GM12878 (cell line): Measurements from ENCODE around the gene AP1S3. TPM values are rescaled to one million over a fixed set of nuclear protein-coding genes. Genes with fewer than 3 reads are reported as not detected.

ENCODE experiments used
- BRCA1 ChIP-seq: IDR thresholded peaks from 2 replicates; pipeline ENCODE4 v1.6.1; 2011; ENCODE audit warnings: low read depth, low read length, improper control_type of control experiment
- CHD1 ChIP-seq: IDR thresholded peaks from 2 replicates; pipeline ENCODE4 v1.6.1; 2012; ENCODE audit warnings: low read depth, low read length, improper control_type of control experiment
- CUX1 ChIP-seq: IDR thresholded peaks from 2 replicates; pipeline ENCODE4 v1.6.1; 2012; ENCODE audit warnings: improper control_type of control experiment, low read depth, low read length; ENCODE audit not compliant: insufficient replicate concordance
- EED ChIP-seq: sonication (generic); IDR thresholded peaks from 2 replicates; pipeline ENCODE4 v1.6.1; 2016; ENCODE audit warnings: antibody characterized with exemption, low read depth
- EZH2 ChIP-seq: IDR thresholded peaks from 2 replicates; pipeline ENCODE4 v1.6.1; 2012; ENCODE audit warnings: low read depth, mild to moderate bottlenecking, control low read depth, inconsistent platforms, low read length, borderline replicate concordance; ENCODE audit not compliant: control insufficient read depth
- FOS ChIP-seq: IDR thresholded peaks from 3 replicates; pipeline ENCODE4 v1.6.1; 2011; ENCODE audit warnings: borderline replicate concordance; ENCODE audit not compliant: insufficient read length; ENCODE audit errors: extremely low read depth
- KLF5 ChIP-seq: fragments of 450-650 bp; IDR thresholded peaks from 2 replicates; pipeline ENCODE4 v1.6.1; 2014; ENCODE audit warnings: mild to moderate bottlenecking; ENCODE audit not compliant: partially characterized antibody
- MAX ChIP-seq: IDR thresholded peaks from 2 replicates; pipeline ENCODE4 v1.6.1; 2012; ENCODE audit warnings: low read depth, low read length, improper control_type of control experiment
- MTA2 ChIP-seq: fragments of 450-650 bp; IDR thresholded peaks from 2 replicates; pipeline ENCODE4 v1.6.1; 2016; ENCODE audit warnings: low read depth, mild to moderate bottlenecking, moderate library complexity
- POU2F2 ChIP-seq: IDR thresholded peaks from 3 replicates; pipeline ENCODE4 v1.6.1; 2011; ENCODE audit warnings: low read depth, mild to moderate bottlenecking, low read length, borderline replicate concordance
- STAT3 ChIP-seq: IDR thresholded peaks from 2 replicates; pipeline ENCODE4 v1.6.1; 2011; ENCODE audit warnings: low read depth, low read length, improper control_type of control experiment
- SUZ12 ChIP-seq: fragments of 200-600 bp; sonication (generic); IDR thresholded peaks from one replicate; pipeline ENCODE4 v1.6.1; 2018; ENCODE audit warnings: antibody characterized with exemption, mild to moderate bottlenecking; ENCODE audit not compliant: unreplicated experiment
- TAF1 ChIP-seq: IDR thresholded peaks from 2 replicates; pipeline ENCODE4 v1.6.1; 2011; ENCODE audit warnings: mild to moderate bottlenecking, low read depth, low read length, borderline replicate concordance
- ZBTB11 ChIP-seq: fragments of 450-650 bp; formaldehyde crosslinking; IDR thresholded peaks from 2 replicates; pipeline ENCODE4 v1.5.0; 2022; ENCODE audit warnings: mild to moderate bottlenecking, missing genetic modification characterization
- ZNF207 ChIP-seq: fragments of 450-650 bp; IDR thresholded peaks from 2 replicates; pipeline ENCODE4 v1.6.1; 2014; ENCODE audit warnings: antibody characterized with exemption, mild to moderate bottlenecking, borderline replicate concordance
- ZNF687 ChIP-seq: fragments of 450-650 bp; IDR thresholded peaks from 2 replicates; pipeline ENCODE4 v1.6.1; 2017; ENCODE audit warnings: mild to moderate bottlenecking, moderate library complexity
- polyA plus RNA-seq, 11 experiments: library from polyadenylated mRNA; depleted of rRNA in 4 of 11; unstranded in 6 of 11; stranded (reverse) in 5 of 11; fragments of >200 nt; fragmentation: Nextera tagmentation in 4 of 11; fragmentation: Illumina TruSeq in 1 of 11; extraction: Ambion mirVana in 4 of 11; extraction: Trizol in 1 of 11; gene quantifications; 1 replicate in 1 of 11; 2 replicates in 10 of 11; pipeline versions ENCODE4 v1.2.1 to v1.2.3, GENCODE V29; 2011 to 2016; ENCODE audit warnings: inconsistent platforms in 2 of 11, missing spikeins in 2 of 11, low read depth in 1 of 11
- total RNA-seq, 4 experiments: library from RNA; depleted of rRNA in 3 of 4; stranded (reverse); fragments of >200 nt in 3 of 4; fragmentation: Illumina TruSeq in 1 of 4; extraction: Trizol in 1 of 4; gene quantifications; 2 replicates each; pipeline versions ENCODE4 v1.2.1 to v1.2.3, GENCODE V29; 2013 to 2021

AP1S3 gene
- total and polyA plus RNA-seq, 10 of the 15 experiments (the other 5 are each of a cell fraction or from before 2014, with no cell fraction given), result 2.6 to 14.3 (median 9.2) TPM

- TF ChIP-seq MAX (peak; percentile 89), EED (peak; percentile 87), CHD1 (no peak), CUX1 (no peak), MTA2 (peak; percentile 74), TAF1 (no peak), ZNF687 (0 out of 2 replicates have a peak, but pooled peaks have one; percentile 16), POU2F2 (peak; percentile 40; the same call in 1 of the 3 replicates), BRCA1 (no peak), KLF5 (no peak), ZNF207 (no peak), FOS (no peak), EZH2 (no peak), SUZ12 (no peak), STAT3 (no peak), ZBTB11 (CRISPR knock-in tag) (no peak)
These were observed 1.5 kb downstream of the AP1S3 start (continued) for GRCh38 chr2:223835701-223836532.
